Heart left ventricle (tissue), 16 donors: Measurements from ENCODE around the gene ARNT2. TPM values are rescaled to one million over a fixed set of nuclear protein-coding genes. Genes with fewer than 3 reads are reported as not detected.

ENCODE experiments used
- ATAC-seq, 4 donors: fragments of 200-7000 bp; cut with Tn5 transposase; one replicate each; pipeline ENCODE4 v1.9.1; 2020 to 2022; ENCODE audit warnings: moderate library complexity in 4 of 4, mild to moderate bottlenecking in 3 of 4, moderate number of reproducible peaks in 1 of 4
- DNase-seq, 5 donors: peaks; one replicate each; pipeline ENCODE4 v3.0.0-alpha.2; 2020
- H3K27ac ChIP-seq, 12 donors: fragments of 200-600 bp; sonication (generic) in 4 of 12; one replicate each; pipeline versions ENCODE4 v1.5.0 to v1.8.0; 2016 to 2022; ENCODE audit warnings: mild to moderate bottlenecking in 2 of 12
- H3K27me3 ChIP-seq, 9 donors: fragments of 200-600 bp; sonication (generic) in 2 of 9; one replicate each; pipeline versions ENCODE4 v1.5.1 to v1.8.0; 2016 to 2022; ENCODE audit warnings: mild to moderate bottlenecking in 3 of 9
- H3K36me3 ChIP-seq, 9 donors: fragments of 200-600 bp; sonication (generic) in 2 of 9; one replicate each; pipeline versions ENCODE4 v1.5.0 to v1.8.0; 2018 to 2022; ENCODE audit warnings: mild to moderate bottlenecking in 2 of 9
- H3K4me1 ChIP-seq, 12 donors: fragments of 200-600 bp; sonication (generic) in 4 of 12; one replicate each; pipeline versions ENCODE4 v1.5.0 to v1.8.0; 2016 to 2022; ENCODE audit warnings: mild to moderate bottlenecking in 3 of 12
- H3K4me3 ChIP-seq, 12 donors: fragments of 200-600 bp; sonication (generic) in 4 of 12; one replicate each; pipeline versions ENCODE4 v1.5.0 to v1.8.0; 2017 to 2022; ENCODE audit warnings: mild to moderate bottlenecking in 9 of 12, moderate library complexity in 4 of 12
- H3K9me3 ChIP-seq, 12 donors: fragments of 200-600 bp; sonication (generic) in 4 of 12; one replicate each; pipeline versions ENCODE4 v1.5.0 to v1.8.0; 2016 to 2022; ENCODE audit warnings: mild to moderate bottlenecking in 1 of 12
- POLR2A ChIP-seq, 2 donors: fragments of 450-650 bp; IDR thresholded peaks; one replicate each; pipeline ENCODE4 v1.6.1; 2017; ENCODE audit warnings: antibody characterized with exemption in 2 of 2, mild to moderate bottlenecking in 2 of 2, moderate library complexity in 2 of 2
- WGBS, 4 donors: extraction: QIAGEN DNeasy Blood & Tissue Kit in 2 of 4; methylation state at CpG; one replicate each; pipeline versions ENCODE4 v1.1.5 to v1.1.7; 2013 to 2018; 5-methylcytosine and 5-hydroxymethylcytosine counted together
- intact Hi-C, 10 donors: fragments of 100-400 bp; cut with DNase I; formaldehyde crosslinking; loops; one replicate each; pipeline versions ENCODE4 v1.11.1 to v1.14.2; 2022
- polyA plus RNA-seq, 2 donors: library from polyadenylated mRNA; stranded (reverse); fragments of 200-250 nt; gene quantifications; one replicate each; pipeline ENCODE4 v1.2.3, GENCODE V29; 2013
- total RNA-seq, 9 donors: library from RNA; depleted of rRNA in 2 of 9; stranded (reverse); fragments of >200 nt in 2 of 9; fragmentation: NEBNext Ultra II Directional in 3 of 9; extraction: Animal tissue kit (Norgen Biotek cat#: 25700) in 3 of 9; gene quantifications; one replicate each; pipeline versions ENCODE4 v1.1.0 to v1.2.4, GENCODE V29; 2016 to 2023
- TF ChIP-seq, protein P1 (sequence below), 12 donors: fragments of 200-600 bp; sonication (generic) in 4 of 12; IDR thresholded peaks; one replicate each; pipeline versions ENCODE4 v1.5.0 to v1.8.0; 2018 to 2022; ENCODE audit warnings: antibody characterized with exemption in 12 of 12, mild to moderate bottlenecking in 5 of 12
- donor health status: ischemic (EF 13 %, LVEDD 7.1; RV severe dilation, severe dysfunction).
- donor health status: healthy with polysubstance abuse.
- donor health status: DM: no; HTN: yes; CAD: no.
- donor health status: DM: no; HTN: no; CAD: no.
- donor health status: ischemic (EF 25% LVEDD 6.9; RV normal size, moderate dysfunction).
- donor health status: ischemic (EF 25% LVEDD 5.7; RV mildly dilated, moderate dysfunction).
- donor health status: healthy.
- donor health status: DM: yes; HTN: yes; CAD: no.
- donor health status: ischemic (EF 35%, LVEDD 5.7; RV mildly dilated, moderate dysfunction).
- donor health status: nonischemic (EF 11% LVEDD 7.7; RV severe dilation, severe dysfunction).
- donor health status: DM: yes; HTN: yes; CAD: no.
- donor health status: PGD.
- donor health status: ischemic (EF 29% LVEDD 5.4; RV normal size, mild dysfunction).
- donor health status: nonischemic (EF 23%, LVEDD 6.1; RV moderate dilation, normal function).

The ARNT2 gene
- total and polyA plus RNA-seq, 11 donors, result 1.2 to 10.0 (median 3.9) TPM

GRCh38 chr15:80426316-80426715, 22.1 kb downstream of the ARNT2 start:
- intact Hi-C loops, result no loop called here
- ATAC-seq (no peak), DNase-seq (no peak)
- no peaks in the 10 kb centered on the region for H3K4me1 ChIP-seq
- H3K9me3 ChIP-seq, result no peaks in the 10 kb centered on the region
- no peaks in the 10 kb centered on the region for H3K27me3 ChIP-seq
- WGBS, 4 donors, result 88 to 94% (median 90%) methylated on average over 3 of the region's 3 CpGs
- no peak overlapping the region for H3K27ac ChIP-seq
- H3K4me3 ChIP-seq, result no peak overlapping the region
- TF ChIP-seq, protein P1, sequence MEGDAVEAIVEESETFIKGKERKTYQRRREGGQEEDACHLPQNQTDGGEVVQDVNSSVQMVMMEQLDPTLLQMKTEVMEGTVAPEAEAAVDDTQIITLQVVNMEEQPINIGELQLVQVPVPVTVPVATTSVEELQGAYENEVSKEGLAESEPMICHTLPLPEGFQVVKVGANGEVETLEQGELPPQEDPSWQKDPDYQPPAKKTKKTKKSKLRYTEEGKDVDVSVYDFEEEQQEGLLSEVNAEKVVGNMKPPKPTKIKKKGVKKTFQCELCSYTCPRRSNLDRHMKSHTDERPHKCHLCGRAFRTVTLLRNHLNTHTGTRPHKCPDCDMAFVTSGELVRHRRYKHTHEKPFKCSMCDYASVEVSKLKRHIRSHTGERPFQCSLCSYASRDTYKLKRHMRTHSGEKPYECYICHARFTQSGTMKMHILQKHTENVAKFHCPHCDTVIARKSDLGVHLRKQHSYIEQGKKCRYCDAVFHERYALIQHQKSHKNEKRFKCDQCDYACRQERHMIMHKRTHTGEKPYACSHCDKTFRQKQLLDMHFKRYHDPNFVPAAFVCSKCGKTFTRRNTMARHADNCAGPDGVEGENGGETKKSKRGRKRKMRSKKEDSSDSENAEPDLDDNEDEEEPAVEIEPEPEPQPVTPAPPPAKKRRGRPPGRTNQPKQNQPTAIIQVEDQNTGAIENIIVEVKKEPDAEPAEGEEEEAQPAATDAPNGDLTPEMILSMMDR (IDR thresholded peaks at IDR 0.05), result no peak
- no peak for TF ChIP-seq POLR2A (IDR thresholded peaks at IDR 0.05)
- H3K36me3 ChIP-seq, result no peaks in the 10 kb centered on the region

DNA sequence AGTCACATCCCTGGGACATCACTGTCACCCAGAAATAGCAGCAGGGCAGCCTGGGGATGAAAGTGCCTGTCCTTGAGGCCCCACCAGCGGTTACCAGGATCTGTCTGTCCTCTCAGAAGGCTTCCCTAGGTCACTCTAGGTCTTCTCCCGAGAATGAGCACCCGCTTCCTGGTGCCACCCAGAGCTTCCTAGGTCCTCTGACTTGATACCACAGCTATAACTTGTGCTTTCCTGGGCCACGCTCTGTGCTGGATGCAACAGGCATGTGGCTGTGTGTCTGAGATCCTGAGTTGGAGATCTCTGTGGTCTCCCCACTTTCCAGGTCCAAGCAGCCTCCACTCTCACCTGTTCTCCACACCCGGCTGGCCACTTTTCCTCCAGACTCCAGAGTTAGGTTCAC, 25.8 kb downstream of the ARNT2 start:
- H3K27ac ChIP-seq, result no peak overlapping the region
- intact Hi-C loops, result no loop called here
- TF ChIP-seq, protein P1 (IDR thresholded peaks at IDR 0.05), result no peak
- DNase-seq, result no peak
- H3K4me1 ChIP-seq, result no peaks in the 10 kb centered on the region
- no peaks in the 10 kb centered on the region for H3K27me3 ChIP-seq
- no peaks in the 10 kb centered on the region for H3K9me3 ChIP-seq
- WGBS, 4 donors, result 89 to 92% (median 91%) methylated on average over 5 of the region's 5 CpGs
- H3K4me3 ChIP-seq, result no peak overlapping the region
- no peak for ATAC-seq
- H3K36me3 ChIP-seq, result no peaks in the 10 kb centered on the region

GRCh38 chr15:80431635-80432344, 27.6 kb downstream of the ARNT2 start:
- intact Hi-C loops, result no loop called here
- Histone ChIP-seq H3K9me3 (no peaks in the 10 kb centered on the region), H3K27me3 (no peaks in the 10 kb centered on the region), H3K36me3 (no peaks in the 10 kb centered on the region), H3K27ac (no peak overlapping the region), H3K4me1 (no peaks in the 10 kb centered on the region), H3K4me3 (no peak overlapping the region)
- DNase-seq, result no peak
- WGBS, 4 donors, result 65 to 82% (median 74%) methylated on average over 11 of the region's 11 CpGs
- no peak for TF ChIP-seq POLR2A (IDR thresholded peaks at IDR 0.05)
- TF ChIP-seq, protein P1 (IDR thresholded peaks at IDR 0.05), result no peak
- ATAC-seq, result no peak

- Histone ChIP-seq H3K4me3 (no peak overlapping the region), H3K9me3 (no peaks in the 10 kb centered on the region), H3K27ac (no peak overlapping the region), H3K27me3 (no peaks in the 10 kb centered on the region), H3K4me1 (no peaks in the 10 kb centered on the region), H3K36me3 (no peaks in the 10 kb centered on the region)
- ATAC-seq (no peak), DNase-seq (no peak)
- intact Hi-C loops, result no loop called here
- no peak for TF ChIP-seq POLR2A (IDR thresholded peaks at IDR 0.05)
- TF ChIP-seq, protein P1 (IDR thresholded peaks at IDR 0.05), result no peak
- 91 to 96% (median 93%) methylated on average over 2 of the region's 2 CpGs for WGBS, 4 donors
Measured at GRCh38 chr15:80432345-80432702, 28.1 kb downstream of the ARNT2 start.
